ENCODE results near the gene GRM7.

- TF ChIP-seq, protein P1, sequence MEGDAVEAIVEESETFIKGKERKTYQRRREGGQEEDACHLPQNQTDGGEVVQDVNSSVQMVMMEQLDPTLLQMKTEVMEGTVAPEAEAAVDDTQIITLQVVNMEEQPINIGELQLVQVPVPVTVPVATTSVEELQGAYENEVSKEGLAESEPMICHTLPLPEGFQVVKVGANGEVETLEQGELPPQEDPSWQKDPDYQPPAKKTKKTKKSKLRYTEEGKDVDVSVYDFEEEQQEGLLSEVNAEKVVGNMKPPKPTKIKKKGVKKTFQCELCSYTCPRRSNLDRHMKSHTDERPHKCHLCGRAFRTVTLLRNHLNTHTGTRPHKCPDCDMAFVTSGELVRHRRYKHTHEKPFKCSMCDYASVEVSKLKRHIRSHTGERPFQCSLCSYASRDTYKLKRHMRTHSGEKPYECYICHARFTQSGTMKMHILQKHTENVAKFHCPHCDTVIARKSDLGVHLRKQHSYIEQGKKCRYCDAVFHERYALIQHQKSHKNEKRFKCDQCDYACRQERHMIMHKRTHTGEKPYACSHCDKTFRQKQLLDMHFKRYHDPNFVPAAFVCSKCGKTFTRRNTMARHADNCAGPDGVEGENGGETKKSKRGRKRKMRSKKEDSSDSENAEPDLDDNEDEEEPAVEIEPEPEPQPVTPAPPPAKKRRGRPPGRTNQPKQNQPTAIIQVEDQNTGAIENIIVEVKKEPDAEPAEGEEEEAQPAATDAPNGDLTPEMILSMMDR (IDR thresholded peaks at IDR 0.05), result no peak
- no peak for TF ChIP-seq POLR2A (IDR thresholded peaks at IDR 0.05)
These were observed 299.8 kb downstream of the GRM7 start for GRCh38 chr3:7160689-7161088.

Data from adrenal gland (tissue), 5 donors.